Measurements from ENCODE around the gene KCNJ6.
"Not testable (repeated sequence)": the region's sequence is repeated elsewhere in the genome, so short reads cannot be mapped to it uniquely, and the experiment has no call there.

KCNJ6 gene

GRCh38 chr21:37669249-37669648 lies 247.0 kb downstream of the KCNJ6 start:
- Histone ChIP-seq H3K9me3 (no peaks in the 10 kb centered on the region), H3K27ac (no peak overlapping the region)

DNA sequence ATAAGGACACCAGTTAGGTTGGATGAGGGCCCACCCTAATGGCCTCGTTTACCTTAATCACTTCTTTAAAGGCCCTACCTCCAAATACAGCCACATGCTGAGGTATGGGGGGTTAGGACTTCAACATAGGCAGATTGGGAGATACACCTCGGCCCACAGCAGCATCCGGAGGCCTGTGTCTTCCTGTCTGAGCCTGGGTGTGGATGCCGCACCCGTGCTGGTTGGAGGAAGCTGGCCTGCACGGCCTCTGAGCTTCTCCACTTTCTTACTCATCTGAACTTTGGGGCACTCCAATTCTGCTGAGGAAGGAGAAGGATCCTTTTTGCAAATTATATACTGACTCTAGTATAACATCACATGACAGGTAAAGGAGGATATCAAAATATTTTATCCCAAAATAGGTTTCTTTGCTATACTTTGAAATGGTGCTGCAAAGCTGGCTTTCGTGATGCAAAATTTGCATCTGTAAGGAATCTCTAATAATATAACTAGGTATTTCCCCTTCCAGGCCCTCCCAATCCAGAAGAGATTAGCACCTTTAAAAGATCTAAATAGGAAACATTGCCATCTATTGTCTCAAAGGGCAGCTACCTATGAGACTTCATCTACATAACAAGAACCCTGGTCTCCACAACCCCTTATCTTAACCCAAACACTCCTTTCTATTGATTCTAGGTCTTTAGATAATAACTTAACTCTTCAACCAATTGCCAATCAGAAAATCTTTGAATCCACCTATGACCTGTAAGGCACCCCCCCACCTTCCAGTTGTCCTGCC lies 247.6 kb downstream of the KCNJ6 start:
- H3K4me3 ChIP-seq (ENCODE audit: low read depth in 1 of 2, low read length in 1 of 2), result no peak overlapping the region
- no peaks in the 10 kb centered on the region for H3K4me1 ChIP-seq (ENCODE audit: control insufficient read depth in 1 of 2, insufficient read depth in 1 of 2, low read depth in 1 of 2, low read length in 1 of 2)
- no peak for TF ChIP-seq CTCF (IDR thresholded peaks at IDR 0.05)
- H3K9me3 ChIP-seq, result no peaks in the 10 kb centered on the region
- H3K36me3 ChIP-seq, result no peaks in the 10 kb centered on the region
- peaks cover 16% of the 10 kb centered on the region for H3K27me3 ChIP-seq
- no peak overlapping the region for H3K27ac ChIP-seq

More at GRCh38 chr21:37669249-37669648, 247.0 kb downstream of the KCNJ6 start:
- H3K4me1 ChIP-seq (ENCODE audit: control insufficient read depth in 1 of 2, insufficient read depth in 1 of 2, low read depth in 1 of 2, low read length in 1 of 2), result no peaks in the 10 kb centered on the region
- TF ChIP-seq CTCF (IDR thresholded peaks at IDR 0.05), result no peak
- H3K27me3 ChIP-seq, result peaks cover 22% of the 10 kb centered on the region
- no peak overlapping the region for H3K4me3 ChIP-seq (ENCODE audit: low read depth in 1 of 2, low read length in 1 of 2)
- no peaks in the 10 kb centered on the region for H3K36me3 ChIP-seq

DNA sequence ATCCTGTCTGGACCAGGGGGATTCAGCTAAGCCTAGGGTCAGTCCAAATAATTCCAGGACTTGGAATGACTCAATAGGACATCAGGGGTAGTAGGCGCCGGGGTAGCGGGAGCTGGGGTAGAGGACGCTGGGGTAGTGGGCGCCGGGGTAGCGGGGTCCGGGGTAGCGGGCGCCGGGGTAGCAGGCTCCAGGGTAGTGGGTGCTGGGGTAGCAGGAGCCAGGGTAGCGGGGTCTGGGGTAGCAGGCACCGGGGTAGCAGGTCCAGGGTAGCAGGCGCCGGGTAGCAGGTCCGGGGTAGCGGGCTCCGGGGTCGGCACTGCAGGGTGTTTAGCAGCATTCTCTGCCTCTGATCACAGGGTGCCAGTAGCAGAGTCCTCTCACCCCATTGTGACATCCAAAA lies 248.9 kb downstream of the KCNJ6 start:
- no peak for TF ChIP-seq CTCF (IDR thresholded peaks at IDR 0.05)
- Histone ChIP-seq H3K4me1 (ENCODE audit: control insufficient read depth in 1 of 2, insufficient read depth in 1 of 2, low read depth in 1 of 2, low read length in 1 of 2) (no peaks in the 10 kb centered on the region), H3K9me3 (no peaks in the 10 kb centered on the region)

DNA sequence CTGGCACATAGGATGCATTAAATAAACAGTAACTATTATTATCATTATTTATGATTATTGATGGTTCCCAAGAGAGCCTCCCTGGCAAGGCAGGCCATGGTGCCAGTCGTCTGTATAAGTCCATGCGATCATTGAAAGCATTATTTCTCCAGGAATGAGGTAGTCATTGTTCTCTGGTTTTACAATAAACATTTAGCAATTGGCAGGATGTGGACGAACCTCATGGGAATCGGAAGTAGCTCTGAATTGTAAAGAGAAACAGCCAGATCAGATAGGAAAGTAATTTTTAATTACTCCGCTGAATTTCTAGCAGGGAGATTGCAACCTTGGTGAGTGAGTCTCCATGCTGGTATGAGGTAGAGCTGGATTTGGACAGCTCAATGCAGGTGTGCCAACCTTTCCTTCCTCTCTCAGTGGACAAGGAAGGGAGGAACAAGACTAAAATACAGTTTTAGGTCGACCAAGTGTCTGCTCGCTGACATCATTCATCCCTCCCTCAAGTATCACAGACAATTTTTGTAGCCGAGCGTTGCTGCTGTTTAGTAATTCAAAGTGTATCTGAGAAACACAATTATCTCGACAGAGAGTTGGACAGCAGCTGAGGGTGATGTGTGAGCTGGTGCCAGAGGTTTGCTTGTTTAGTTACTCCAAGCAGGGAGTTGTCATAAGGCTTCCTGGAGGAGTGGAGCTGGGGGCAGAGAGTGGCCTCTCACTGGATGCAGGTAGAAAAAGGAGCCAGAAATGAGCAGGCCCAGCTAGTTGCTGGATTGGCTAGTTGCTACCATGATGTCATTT lies 250.8 kb downstream of the KCNJ6 start:
- Histone ChIP-seq H3K4me3 (ENCODE audit: low read depth in 1 of 2, low read length in 1 of 2) (no peak overlapping the region), H3K27ac (no peak overlapping the region), H3K9me3 (no peaks in the 10 kb centered on the region), H3K4me1 (ENCODE audit: control insufficient read depth in 1 of 2, insufficient read depth in 1 of 2, low read depth in 1 of 2, low read length in 1 of 2) (no peaks in the 10 kb centered on the region), H3K27me3 (no peaks in the 10 kb centered on the region), H3K36me3 (no peaks in the 10 kb centered on the region)
- no peak for TF ChIP-seq CTCF (IDR thresholded peaks at IDR 0.05)

More for the DNA sequence above, 248.9 kb downstream of the KCNJ6 start:
- Histone ChIP-seq H3K27me3 (peaks cover 4% of the 10 kb centered on the region), H3K4me3 (ENCODE audit: low read depth in 1 of 2, low read length in 1 of 2) (no peak overlapping the region), H3K27ac (no peak overlapping the region), H3K36me3 (no peaks in the 10 kb centered on the region)

DNA sequence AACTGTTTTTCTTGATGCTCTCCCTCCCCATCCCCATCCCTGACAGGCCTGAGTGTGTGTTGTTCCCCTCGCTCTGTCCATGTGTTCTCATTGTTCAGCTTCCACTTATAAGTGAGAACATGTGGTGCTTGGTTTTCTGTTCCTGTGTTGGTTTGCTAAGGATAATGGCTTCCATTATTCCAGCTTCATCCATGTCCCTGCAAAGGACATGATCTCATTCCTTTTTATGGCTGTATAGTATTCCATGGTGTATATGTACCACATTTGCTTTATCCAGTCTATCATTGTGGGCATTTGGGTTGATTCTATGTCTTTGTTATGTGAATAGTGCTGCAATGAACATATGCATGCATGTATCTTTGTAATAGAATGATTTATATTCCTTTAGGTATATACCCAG lies 254.0 kb downstream of the KCNJ6 start:
- not testable (repeated sequence) for H3K36me3 ChIP-seq; H3K9me3 ChIP-seq; H3K27me3 ChIP-seq; H3K4me1 ChIP-seq (ENCODE audit: control insufficient read depth in 1 of 2, insufficient read depth in 1 of 2, low read depth in 1 of 2, low read length in 1 of 2); H3K27ac ChIP-seq; H3K4me3 ChIP-seq (ENCODE audit: low read depth in 1 of 2, low read length in 1 of 2)

GRCh38 chr21:37660709-37661108 lies 255.5 kb downstream of the KCNJ6 start:
- TF ChIP-seq CTCF (IDR thresholded peaks at IDR 0.05), result no peak
- Histone ChIP-seq H3K36me3 (no peaks in the 10 kb centered on the region), H3K27me3 (no peaks in the 10 kb centered on the region)

More at GRCh38 chr21:37660709-37661108, 255.5 kb downstream of the KCNJ6 start:
- Histone ChIP-seq H3K4me3 (ENCODE audit: low read depth in 1 of 2, low read length in 1 of 2) (no peak overlapping the region), H3K27ac (no peak overlapping the region), H3K9me3 (no peaks in the 10 kb centered on the region), H3K4me1 (ENCODE audit: control insufficient read depth in 1 of 2, insufficient read depth in 1 of 2, low read depth in 1 of 2, low read length in 1 of 2) (no peaks in the 10 kb centered on the region)
